Activated CD8-positive, alpha-beta memory T cell treated with anti-CD3 and anti-CD28 coated beads for 4 hours (primary cell): Measurements from ENCODE around the gene MEIS1.
"Not testable (repeated sequence)": the region's sequence is repeated elsewhere in the genome, so short reads cannot be mapped to it uniquely, and the experiment has no call there.

Source experiments
- DNase-seq, 2 donors: peaks; one replicate each; pipeline ENCODE4 v3.0.0-alpha.2; 2020; ENCODE audit warnings: low read depth in 2 of 2

Gene MEIS1

GRCh38 chr2:66434679-66435548 lies at the start of gene MEIS1:
Gene MEIS1 (plus strand): TSS chr2:66435125. CDS start chr2:66435857, 732 bp downstream.
- DNase-seq, result peak in 1 of 2 donors; percentile 12

- DNase-seq, result no peak
Observed at GRCh38 chr2:66387016-66387753, 47.7 kb upstream of the MEIS1 start.

DNA sequence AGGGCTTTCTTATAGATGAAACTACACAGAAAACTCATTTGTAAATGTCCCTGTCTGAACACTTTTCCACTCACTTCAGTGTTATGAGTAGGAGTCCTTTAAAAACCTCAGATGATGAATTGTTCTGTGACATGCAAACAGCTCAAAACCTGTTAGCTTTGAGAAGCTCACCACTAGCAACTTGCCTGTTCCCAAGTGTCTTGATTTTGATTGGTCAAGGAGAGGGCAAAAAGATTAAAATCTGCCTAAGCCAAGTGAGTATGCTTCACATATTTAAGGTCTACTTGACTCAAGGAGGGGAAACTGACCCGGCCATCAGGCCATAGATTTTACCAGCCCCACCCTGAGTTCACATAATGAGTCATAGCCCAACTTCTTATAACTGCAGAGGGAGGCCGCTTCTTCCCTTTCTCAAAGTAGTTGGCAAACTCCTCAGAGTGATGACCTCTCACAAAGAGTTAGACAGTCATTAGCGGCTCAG lies 45.2 kb upstream of the MEIS1 start:
- DNase-seq, result no peak

GRCh38 chr2:66390152-66390551 lies 44.8 kb upstream of the MEIS1 start:
- no peak for DNase-seq

DNA sequence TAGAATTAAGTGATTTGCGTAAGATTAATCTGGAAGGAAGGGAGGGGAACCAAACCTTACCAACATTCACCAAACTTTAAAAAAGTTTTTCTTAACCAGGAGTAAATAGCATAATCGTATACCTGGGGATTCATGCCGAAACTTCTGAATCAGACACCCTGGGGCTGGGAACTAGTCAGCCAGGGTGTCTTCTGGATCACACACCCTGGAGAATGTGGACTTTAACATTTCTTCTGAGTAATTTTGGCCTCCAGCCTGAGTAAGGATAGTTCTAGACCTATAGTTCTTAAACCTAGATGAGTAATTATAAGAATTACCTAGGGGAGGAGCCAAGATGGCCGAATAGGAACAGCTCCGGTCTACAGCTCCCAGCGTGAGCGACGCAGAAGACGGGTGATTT lies 44.1 kb upstream of the MEIS1 start:
- no peak for DNase-seq

DNA sequence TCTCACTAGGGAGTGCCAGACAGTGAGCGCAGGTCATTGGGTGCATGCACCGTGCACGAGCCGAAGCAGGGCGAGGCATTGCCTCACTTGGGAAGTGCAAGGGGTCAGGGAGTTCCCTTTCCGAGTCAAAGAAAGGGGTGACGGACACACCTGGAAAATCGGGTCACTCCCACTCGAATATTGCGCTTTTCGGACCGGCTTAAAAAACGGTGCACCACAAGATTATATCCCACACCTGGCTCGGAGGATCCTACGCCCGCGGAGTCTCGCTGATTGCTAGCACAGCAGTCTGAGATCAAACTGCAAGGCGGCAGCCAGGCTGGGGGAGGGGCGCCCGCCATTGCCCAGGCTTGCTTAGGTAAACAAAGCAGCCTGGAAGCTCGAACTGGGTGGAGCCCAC lies 43.7 kb upstream of the MEIS1 start:
- not testable (repeated sequence) for DNase-seq

GRCh38 chr2:66405473-66405872 lies 29.5 kb upstream of the MEIS1 start:
- no peak for DNase-seq

DNA sequence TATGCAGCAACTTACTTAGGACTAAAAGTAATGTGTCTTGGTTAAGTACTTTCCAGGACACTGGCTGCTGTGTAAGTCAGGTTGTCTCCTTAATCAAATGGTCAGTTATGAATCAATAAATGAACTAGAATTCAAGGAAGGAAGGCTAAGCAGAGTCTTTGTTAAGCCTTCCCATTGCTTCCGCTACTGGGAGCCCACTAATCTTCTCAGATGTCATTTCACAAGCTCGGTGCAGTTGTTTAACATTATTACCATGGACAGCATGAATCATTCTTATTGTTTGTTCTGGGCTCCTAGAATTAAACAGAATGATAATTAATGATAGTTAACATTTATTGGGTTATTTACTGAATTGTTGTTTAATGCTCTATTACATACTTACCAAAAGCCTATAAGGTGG lies 26.0 kb upstream of the MEIS1 start:
- DNase-seq, result no peak

- no peak for DNase-seq
Observed at GRCh38 chr2:66412874-66413273, 22.1 kb upstream of the MEIS1 start.

GRCh38 chr2:66414896-66415295 lies 20.0 kb upstream of the MEIS1 start:
- DNase-seq, result no peak

- no peak for DNase-seq
Observed at GRCh38 chr2:66418381-66418780, 16.5 kb upstream of the MEIS1 start.

DNA sequence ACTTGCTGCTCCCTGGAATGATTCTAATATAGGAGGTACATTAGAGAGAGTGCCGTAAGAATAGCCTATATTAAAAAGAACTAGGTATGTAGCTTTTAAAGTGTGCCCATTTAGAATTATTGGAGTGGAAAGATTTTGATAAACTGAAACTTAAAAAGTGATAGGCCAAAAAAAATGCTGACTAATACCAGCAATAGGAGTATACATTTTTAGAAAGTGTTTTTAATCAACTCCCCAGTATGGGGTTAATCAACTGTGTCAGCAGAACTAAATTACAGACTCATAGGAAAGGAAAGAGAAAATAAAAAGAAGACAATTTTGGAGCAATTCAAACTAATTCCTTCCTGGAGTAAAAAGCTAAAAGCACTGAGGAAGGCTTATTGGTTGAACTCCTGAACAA lies 13.3 kb upstream of the MEIS1 start:
- DNase-seq, result no peak

DNA sequence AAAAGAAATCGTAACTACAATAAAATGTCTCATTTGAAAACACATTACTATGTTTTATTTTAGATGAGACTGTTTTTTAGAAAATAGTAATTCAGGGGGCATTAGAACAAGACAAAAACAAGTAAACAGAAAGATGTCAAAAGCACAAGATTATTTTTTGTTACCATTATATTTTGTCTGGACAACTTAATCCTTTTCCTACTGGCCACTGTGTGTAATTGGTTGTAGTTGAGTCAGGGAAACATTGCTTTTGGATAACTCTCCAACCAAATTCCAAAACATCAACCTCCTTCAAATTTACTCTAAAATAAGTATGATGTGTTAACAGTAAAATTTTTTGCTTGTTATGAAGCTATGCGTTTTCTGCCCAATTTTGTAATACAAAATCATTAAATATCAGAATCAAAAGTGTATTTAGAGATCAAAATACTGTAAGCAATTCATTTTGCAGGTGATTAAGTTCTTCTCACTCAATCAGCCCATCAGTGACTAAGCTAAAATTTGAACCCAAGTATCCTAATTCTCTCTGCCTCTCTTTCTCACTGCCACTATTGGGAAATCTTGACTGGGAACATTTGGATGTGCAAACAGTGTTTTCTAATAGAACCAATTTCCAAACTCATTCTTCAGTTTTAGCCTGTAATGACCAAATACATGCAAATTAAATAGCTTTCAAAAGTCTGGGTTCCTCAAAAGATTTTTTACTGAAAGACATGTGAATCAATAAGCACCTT lies 11.4 kb upstream of the MEIS1 start:
- no peak for DNase-seq

DNA sequence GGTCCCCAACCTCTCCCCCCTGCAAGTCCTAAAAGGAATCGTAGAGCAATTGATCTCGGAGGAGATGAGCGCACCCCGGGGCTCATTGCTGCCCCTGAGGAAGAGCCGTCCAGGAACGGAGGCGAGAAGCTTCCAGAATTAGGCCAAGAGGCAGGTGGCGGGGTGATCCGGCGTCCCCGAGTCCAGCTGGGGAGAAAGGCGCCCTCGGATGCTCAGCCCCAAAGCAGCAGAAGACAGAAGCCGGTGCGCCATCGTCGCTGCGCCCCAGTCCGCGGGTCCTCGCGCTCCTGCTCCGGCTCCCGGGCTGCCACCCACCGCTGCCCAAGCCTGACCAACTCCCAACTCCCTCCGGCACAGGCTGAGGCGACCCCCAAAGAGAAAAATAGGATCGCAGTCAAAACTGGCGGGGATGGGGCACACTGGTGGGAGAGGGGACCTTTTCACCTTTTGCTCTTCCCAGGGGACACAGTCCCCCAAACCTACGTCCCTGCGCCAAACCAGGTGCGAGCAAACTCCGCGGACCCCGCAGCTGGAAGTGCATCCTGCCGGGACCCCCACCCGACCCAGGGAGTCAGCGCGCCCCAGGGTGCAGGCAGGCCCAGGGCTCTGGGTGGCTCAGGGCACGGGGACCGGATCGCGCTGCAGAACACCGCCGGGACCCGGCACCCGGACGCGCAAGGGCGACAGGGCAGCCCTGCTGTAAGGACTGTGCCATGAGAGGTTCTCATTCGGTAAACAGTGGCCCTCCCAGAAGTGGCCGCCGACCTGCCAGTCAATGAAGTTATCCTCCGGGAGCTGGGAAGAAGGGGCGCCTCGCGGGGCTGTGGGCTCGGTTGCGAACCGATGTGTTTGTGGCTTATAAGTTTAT lies 8.4 kb upstream of the MEIS1 start:
- DNase-seq, result no peak

DNA sequence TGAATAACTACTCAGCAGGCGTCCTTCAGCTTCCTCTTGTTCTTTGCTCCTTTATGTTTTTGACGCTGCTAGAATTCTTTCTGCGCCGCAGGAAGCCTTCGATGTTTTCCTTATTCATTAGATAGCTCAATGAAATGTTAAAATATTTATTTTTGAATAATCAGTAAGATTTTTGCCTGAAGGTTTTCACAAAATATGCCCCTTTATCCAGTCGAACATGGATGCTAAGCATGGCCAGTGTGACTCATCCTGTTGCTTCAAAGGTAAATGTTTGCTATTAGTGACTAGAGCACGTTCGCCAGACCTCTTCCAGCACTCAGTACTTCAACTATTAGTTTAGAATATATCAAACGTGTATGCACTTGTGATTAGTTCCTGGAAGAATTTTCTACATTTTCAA lies 7.6 kb upstream of the MEIS1 start:
- DNase-seq, result no peak

DNA sequence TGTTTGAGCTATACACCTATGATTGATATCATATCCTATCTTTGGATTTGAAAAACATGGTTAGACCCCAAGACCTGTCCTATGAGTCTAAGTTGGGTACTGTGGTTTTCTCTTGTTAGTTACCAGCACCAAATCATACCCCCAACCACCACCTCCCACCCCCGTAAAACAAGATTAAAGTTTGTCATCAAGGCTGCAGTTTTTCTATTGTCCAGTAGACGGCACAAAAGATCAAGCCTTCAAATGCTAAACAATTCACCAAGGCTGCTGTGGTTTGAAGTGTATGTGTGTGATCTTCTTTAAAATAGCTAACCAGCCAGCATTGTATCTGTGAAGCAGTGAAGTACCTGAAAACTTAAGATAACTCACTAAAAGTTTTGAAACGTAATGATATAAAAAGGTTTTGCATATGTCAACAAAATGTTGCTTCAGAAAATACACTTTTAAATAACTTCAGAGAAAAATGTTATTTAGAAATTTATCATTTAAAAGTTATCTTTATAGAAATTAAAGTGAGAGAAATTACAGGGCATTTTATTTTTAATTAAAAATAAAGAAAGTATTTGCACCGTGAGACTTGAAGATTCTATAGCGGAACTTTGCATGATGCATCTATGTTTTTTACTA lies 5.8 kb upstream of the MEIS1 start:
- no peak for DNase-seq

GRCh38 chr2:66429693-66430504 lies 5.0 kb upstream of the MEIS1 start:
- DNase-seq, result no peak

DNA sequence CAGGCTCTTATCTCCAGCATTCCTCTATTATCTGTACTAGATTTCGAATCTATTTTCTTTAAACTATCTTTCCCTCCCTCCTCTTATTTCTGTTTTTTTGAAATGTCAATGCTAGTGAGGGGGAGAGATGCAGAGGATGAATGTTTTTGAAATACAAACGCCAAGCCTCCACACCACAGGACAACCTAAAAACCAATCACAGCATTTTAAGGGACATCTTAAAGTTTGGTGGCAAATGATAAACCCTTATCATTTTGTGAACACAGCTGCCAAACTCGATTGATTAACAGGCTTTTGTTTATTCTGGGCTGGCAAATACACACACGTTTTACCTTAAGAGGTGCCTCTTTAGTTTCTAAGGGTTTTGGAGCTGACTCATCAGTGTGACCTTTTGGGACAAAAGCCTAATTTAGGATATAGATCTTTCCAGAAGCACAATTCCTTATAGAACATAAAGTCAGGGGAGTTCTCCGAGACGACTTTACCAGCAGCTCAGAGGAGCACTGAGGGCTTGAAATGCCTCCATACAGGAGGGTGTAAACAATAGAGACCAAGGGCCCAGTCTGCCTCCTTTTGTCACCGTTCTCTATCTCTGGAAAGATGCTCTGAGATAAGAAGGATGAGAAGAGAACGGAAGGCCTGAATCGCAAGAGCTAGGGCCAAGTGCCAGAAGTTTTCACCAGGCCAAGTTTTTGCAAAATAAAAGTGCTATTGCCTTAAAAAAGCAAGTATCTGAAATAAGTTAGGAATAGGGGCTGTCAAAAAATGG lies 4.2 kb upstream of the MEIS1 start:
- no peak for DNase-seq

- no peak for DNase-seq
Observed at GRCh38 chr2:66431274-66431642, 3.7 kb upstream of the MEIS1 start.
